Hepatocyte (in vitro differentiated cells): ENCODE measurements around the gene GUCY2F. TPM values are rescaled to one million over a fixed set of nuclear protein-coding genes. Genes with fewer than 3 reads are reported as not detected.

ENCODE experiments used
- DNase-seq: peaks from one replicate; pipeline ENCODE4 v3.0.0-alpha.2; 2016; ENCODE audit warnings: low spot score
- H2AFZ ChIP-seq: fragments of 200-600 bp; sonication (generic); 2 replicates; pipeline ENCODE4 v1.6.0; 2016; ENCODE audit warnings: antibody characterized with exemption, mild to moderate bottlenecking
- H3K27ac ChIP-seq: fragments of 200-600 bp; sonication (generic); 2 replicates; pipeline ENCODE4 v1.5.1; 2016; ENCODE audit warnings: mild to moderate bottlenecking
- H3K27me3 ChIP-seq: fragments of 200-600 bp; sonication (generic); 2 replicates; pipeline ENCODE4 v1.6.1; 2016
- H3K36me3 ChIP-seq: fragments of 200-600 bp; sonication (generic); replicated peaks from 2 replicates; pipeline ENCODE4 v1.5.1; 2016; ENCODE audit warnings: low read depth; ENCODE audit not compliant: insufficient read depth
- H3K4me1 ChIP-seq: fragments of 200-600 bp; sonication (generic); 2 replicates; pipeline ENCODE4 v1.5.1; 2016; ENCODE audit warnings: mild to moderate bottlenecking, moderate library complexity; ENCODE audit not compliant: insufficient read depth
- H3K4me2 ChIP-seq: fragments of 200-600 bp; sonication (generic); 2 replicates; pipeline ENCODE4 v1.6.0; 2016
- H3K4me3 ChIP-seq: fragments of 200-600 bp; sonication (generic); 2 replicates; pipeline ENCODE4 v1.5.1; 2016; ENCODE audit warnings: mild to moderate bottlenecking
- H3K79me2 ChIP-seq: fragments of 200-600 bp; sonication (generic); 2 replicates; pipeline ENCODE4 v1.6.0; 2017; ENCODE audit warnings: mild to moderate bottlenecking
- H3K9me2 ChIP-seq: fragments of 200-600 bp; sonication (generic); replicated peaks from 2 replicates; pipeline ENCODE4 v1.6.0; 2017; ENCODE audit warnings: mild to moderate bottlenecking; ENCODE audit not compliant: insufficient read depth
- H3K9me3 ChIP-seq: fragments of 200-600 bp; sonication (generic); 2 replicates; pipeline ENCODE4 v1.5.1; 2016; ENCODE audit warnings: low read depth, mild to moderate bottlenecking
- H4K20me1 ChIP-seq: fragments of 200-600 bp; sonication (generic); 2 replicates; pipeline ENCODE4 v1.6.0; 2016; ENCODE audit warnings: mild to moderate bottlenecking; ENCODE audit not compliant: insufficient read depth, poor library complexity, severe bottlenecking
- CTCF ChIP-seq: fragments of 200-600 bp; sonication (generic); IDR thresholded peaks from 2 replicates; pipeline ENCODE4 v1.5.1; 2016; ENCODE audit warnings: antibody characterized with exemption, mild to moderate bottlenecking; ENCODE audit not compliant: poor library complexity
- EZH2 ChIP-seq: fragments of 200-600 bp; sonication (generic); IDR thresholded peaks from 2 replicates; pipeline ENCODE4 v1.6.1; 2016; ENCODE audit warnings: antibody characterized with exemption, mild to moderate bottlenecking, borderline replicate concordance
- EZH2phosphoT487 ChIP-seq: fragments of 200-600 bp; sonication (generic); IDR thresholded peaks from one replicate; pipeline ENCODE4 v1.6.1; 2018; ENCODE audit warnings: antibody characterized with exemption, mild to moderate bottlenecking, low read depth, moderate library complexity; ENCODE audit not compliant: unreplicated experiment, severe bottlenecking
- WGBS: methylation state at CpG from one replicate; pipeline ENCODE4 v1.1.6; 2016; ENCODE audit warnings: low lambda C conversion rate; ENCODE audit errors: missing lambda C conversion rate; 5-methylcytosine and 5-hydroxymethylcytosine counted together
- polyA plus RNA-seq: library from polyadenylated mRNA; unstranded; fragments of >200 nt; fragmentation: Nextera tagmentation; extraction: Ambion mirVana; gene quantifications from 2 replicates; pipeline ENCODE4 v1.2.1, GENCODE V29; 2016
- total RNA-seq: library from RNA; depleted of rRNA; stranded (reverse); fragments of >200 nt; gene quantifications from 2 replicates; pipeline ENCODE4 v1.2.3, GENCODE V29; 2014

Gene GUCY2F
- total and polyA plus RNA-seq, 2 experiments from 2014 or later, result not detected

GRCh38 chrX:109374262-109374960 is 107.5 kb downstream of the GUCY2F start:
- Histone ChIP-seq H2AFZ (no peak overlapping the region), H3K27me3 (no peaks in the 10 kb centered on the region), H3K4me3 (no peak overlapping the region), H3K79me2 (no peaks in the 10 kb centered on the region), H3K4me1 (no peaks in the 10 kb centered on the region), H3K36me3 (no peaks in the 10 kb centered on the region), H3K9me2 (no peaks in the 10 kb centered on the region), H3K4me2 (no peak overlapping the region), H3K9me3 (no peaks in the 10 kb centered on the region), H4K20me1 (no peaks in the 10 kb centered on the region), H3K27ac (no peak overlapping the region)
- no peak for DNase-seq
- 68% methylated on average over 1 of the region's 1 CpG for WGBS
- TF ChIP-seq EZH2 (no peak), EZH2phosphoT487 (no peak), CTCF (no peak)

- no peaks in the 10 kb centered on the region for H3K4me1 ChIP-seq
- H3K27ac ChIP-seq, result no peak overlapping the region
- H3K9me2 ChIP-seq, result no peaks in the 10 kb centered on the region
- no peak overlapping the region for H3K4me2 ChIP-seq
- H3K36me3 ChIP-seq, result no peaks in the 10 kb centered on the region
- H4K20me1 ChIP-seq, result no peaks in the 10 kb centered on the region
- H2AFZ ChIP-seq, result no peak overlapping the region
- no peaks in the 10 kb centered on the region for H3K27me3 ChIP-seq
- TF ChIP-seq EZH2phosphoT487, result no peak
- TF ChIP-seq CTCF, result no peak
- no peak for TF ChIP-seq EZH2
- H3K9me3 ChIP-seq, result no peaks in the 10 kb centered on the region
- H3K4me3 ChIP-seq, result no peak overlapping the region
- H3K79me2 ChIP-seq, result no peaks in the 10 kb centered on the region
- WGBS, result 94% methylated on average over 2 of the region's 2 CpGs
- DNase-seq, result no peak
Observed at GRCh38 chrX:109373468-109373867, 108.4 kb downstream of the GUCY2F start.

GRCh38 chrX:109372716-109373115 is 109.2 kb downstream of the GUCY2F start:
- Histone ChIP-seq H3K79me2 (no peaks in the 10 kb centered on the region), H3K9me3 (no peaks in the 10 kb centered on the region), H3K27ac (peak overlapping the region; percentile 7), H2AFZ (no peak overlapping the region), H3K4me1 (no peaks in the 10 kb centered on the region), H3K36me3 (no peaks in the 10 kb centered on the region), H3K4me2 (no peak overlapping the region), H3K27me3 (no peaks in the 10 kb centered on the region), H3K9me2 (no peaks in the 10 kb centered on the region), H4K20me1 (no peaks in the 10 kb centered on the region), H3K4me3 (no peak overlapping the region)
- TF ChIP-seq CTCF (no peak), EZH2 (no peak)
- WGBS, result 84% methylated on average over 2 of the region's 2 CpGs
- no peak for DNase-seq

GRCh38 chrX:109372291-109372690 is 109.6 kb downstream of the GUCY2F start:
- peak overlapping the region; percentile 7 for H3K27ac ChIP-seq
- H3K36me3 ChIP-seq, result no peaks in the 10 kb centered on the region
- H3K4me1 ChIP-seq, result no peaks in the 10 kb centered on the region
- H2AFZ ChIP-seq, result no peak overlapping the region
- no peak for DNase-seq
- H3K27me3 ChIP-seq, result no peaks in the 10 kb centered on the region
- TF ChIP-seq EZH2phosphoT487, result no peak
- no peak for TF ChIP-seq EZH2
- no peak for TF ChIP-seq CTCF
- no peak overlapping the region for H3K4me2 ChIP-seq
- H4K20me1 ChIP-seq, result no peaks in the 10 kb centered on the region
- H3K4me3 ChIP-seq, result no peak overlapping the region
- H3K9me2 ChIP-seq, result no peaks in the 10 kb centered on the region
- H3K79me2 ChIP-seq, result no peaks in the 10 kb centered on the region
- 34% methylated on average over 1 of the region's 1 CpG for WGBS
- H3K9me3 ChIP-seq, result no peaks in the 10 kb centered on the region
